Measurements from ENCODE around the gene UAP1.

DNA sequence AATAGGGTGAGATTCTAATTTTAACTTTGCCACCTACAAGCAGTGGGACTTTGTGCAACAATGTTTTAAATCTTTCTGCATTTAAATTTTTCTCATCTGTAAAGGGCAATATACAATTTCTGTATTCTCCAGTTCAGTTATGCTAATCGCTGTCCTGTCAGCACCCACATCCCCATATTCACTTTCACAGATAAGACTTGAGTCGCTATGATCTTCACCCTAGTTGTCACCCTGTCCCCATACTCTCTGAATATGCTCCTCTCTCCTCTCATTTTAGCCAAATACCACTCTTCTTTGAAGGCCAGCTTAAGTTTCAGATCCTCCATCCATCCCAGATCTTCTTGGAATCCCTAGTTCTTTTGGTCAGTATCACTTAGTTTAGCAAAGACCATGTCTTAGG is 79.6 kb downstream of the UAP1 start:
- TF ChIP-seq POLR2A (IDR thresholded peaks at IDR 0.05; ENCODE audit: low read depth, low read length) = no peak
- TF ChIP-seq PAX5 (IDR thresholded peaks at IDR 0.05; ENCODE audit: insufficient read depth, low read length, severe bottlenecking) = no peak
- TF ChIP-seq POLR2AphosphoS5 (IDR thresholded peaks at IDR 0.05; ENCODE audit: low read depth, low read length) = no peak
